PC-3 (cell line): ENCODE results near the gene AP3B1. TPM values are rescaled to one million over a fixed set of nuclear protein-coding genes. Genes with fewer than 3 reads are reported as not detected.

Experiments used
- ATAC-seq: fragments of 200-7000 bp; cut with Tn5 transposase; 2 replicates; pipeline ENCODE4 v1.9.1; 2020; ENCODE audit warnings: mild to moderate bottlenecking, moderate library complexity
- BruUV-seq: library from RNA; stranded (reverse); fragments of 400-500 nt; replicated peaks from 2 replicates; lab custom pipeline; 2021; lab: Mats Ljungman, UMichigan
- CTCF ChIA-PET: fragments of 300-600 bp; sonication (Branson Sonifier 250); formaldehyde crosslinking; loops from one replicate; lab custom pipeline; 2022; ENCODE audit warnings: antibody characterized with exemption; lab: Charles Lee
- POLR2A ChIA-PET: fragments of 300-600 bp; sonication (Branson Sonifier 250); formaldehyde crosslinking; loops from one replicate; lab custom pipeline; 2022; ENCODE audit warnings: antibody characterized with exemption; ENCODE audit not compliant: unreplicated experiment; lab: Charles Lee
- DNase-seq: peaks from one replicate; pipeline ENCODE4 v3.0.0-alpha.2; 2015
- H2AFZ ChIP-seq: fragments of 300-600 bp; sonication (generic); 2 replicates; pipeline ENCODE4 v1.6.0; 2016; ENCODE audit warnings: antibody characterized with exemption, low read length
- H3F3A ChIP-seq: fragments of 300-600 bp; sonication (generic); one replicate; pipeline ENCODE4 v1.6.0; 2017; ENCODE audit warnings: antibody characterized with exemption, low read length, control low read depth, mild to moderate bottlenecking; ENCODE audit not compliant: unreplicated experiment
- H3K27ac ChIP-seq: fragments of 300-600 bp; sonication (generic); 2 replicates; pipeline ENCODE4 v1.5.1; 2016; ENCODE audit warnings: mild to moderate bottlenecking, low read length
- H3K27me3 ChIP-seq: fragments of 300-600 bp; sonication (generic); 2 replicates; pipeline ENCODE4 v1.6.1; 2016; ENCODE audit warnings: low read length, mixed read lengths
- H3K36me3 ChIP-seq: fragments of 300-600 bp; sonication (generic); 2 replicates; pipeline ENCODE4 v1.6.1; 2016; ENCODE audit warnings: low read depth, mixed run types, low read length, mixed read lengths
- H3K4me1 ChIP-seq: fragments of 300-600 bp; sonication (generic); 2 replicates; pipeline ENCODE4 v1.5.1; 2016; ENCODE audit warnings: low read length; ENCODE audit not compliant: insufficient read depth
- H3K4me2 ChIP-seq: fragments of 300-600 bp; sonication (generic); 2 replicates; pipeline ENCODE4 v1.6.0; 2016; ENCODE audit warnings: low read length
- H3K4me3 ChIP-seq: fragments of 300-600 bp; sonication (generic); 2 replicates; pipeline ENCODE4 v1.5.1; 2016; ENCODE audit warnings: mild to moderate bottlenecking, low read length, mixed read lengths
- H3K79me2 ChIP-seq: fragments of 300-600 bp; sonication (generic); 2 replicates; pipeline ENCODE4 v1.6.1; 2017; ENCODE audit warnings: low read length, mixed read lengths
- H3K9ac ChIP-seq: fragments of 300-600 bp; sonication (generic); 2 replicates; pipeline ENCODE4 v1.6.0; 2016; ENCODE audit warnings: mild to moderate bottlenecking, low read length
- H3K9me2 ChIP-seq: fragments of 300-600 bp; sonication (generic); replicated peaks from 2 replicates; pipeline ENCODE4 v1.6.1; 2016; ENCODE audit warnings: mixed run types, low read length, mixed read lengths
- H3K9me3 ChIP-seq: fragments of 300-600 bp; sonication (generic); 2 replicates; pipeline ENCODE4 v1.6.1; 2016; ENCODE audit warnings: low read length, mixed read lengths
- H4K20me1 ChIP-seq: fragments of 300-600 bp; sonication (generic); 2 replicates; pipeline ENCODE4 v1.6.1; 2016; ENCODE audit warnings: low read length, mixed read lengths
- EZH2 ChIP-seq: fragments of 300-600 bp; sonication (generic); IDR thresholded peaks from one replicate; pipeline ENCODE4 v1.6.1; 2017; ENCODE audit warnings: antibody characterized with exemption, mild to moderate bottlenecking, low read length; ENCODE audit not compliant: unreplicated experiment
- EZH2phosphoT487 ChIP-seq: fragments of 300-600 bp; sonication (generic); IDR thresholded peaks from 2 replicates; pipeline ENCODE4 v1.6.1; 2018; ENCODE audit warnings: mild to moderate bottlenecking, antibody characterized with exemption, low read length, borderline replicate concordance
- intact Hi-C: fragments of 100-400 bp; cut with micrococcal nuclease; formaldehyde crosslinking; loops from 2 replicates; pipeline ENCODE4 v1.9.0; 2023
- total RNA-seq: library from RNA; depleted of rRNA; stranded (reverse); fragments of >200 nt; gene quantifications from 2 replicates; pipeline ENCODE4 v1.2.3, GENCODE V29; 2014
- TF ChIP-seq, protein P1 (sequence below): fragments of 300-600 bp; sonication (generic); conservative IDR thresholded peaks from 2 replicates; pipeline ENCODE4 v1.5.1; 2017; ENCODE audit warnings: antibody characterized with exemption, low read depth, mild to moderate bottlenecking, low read length

Gene AP3B1
- total RNA-seq, 1 experiment from 2014 or later, result 25.7 TPM

DNA sequence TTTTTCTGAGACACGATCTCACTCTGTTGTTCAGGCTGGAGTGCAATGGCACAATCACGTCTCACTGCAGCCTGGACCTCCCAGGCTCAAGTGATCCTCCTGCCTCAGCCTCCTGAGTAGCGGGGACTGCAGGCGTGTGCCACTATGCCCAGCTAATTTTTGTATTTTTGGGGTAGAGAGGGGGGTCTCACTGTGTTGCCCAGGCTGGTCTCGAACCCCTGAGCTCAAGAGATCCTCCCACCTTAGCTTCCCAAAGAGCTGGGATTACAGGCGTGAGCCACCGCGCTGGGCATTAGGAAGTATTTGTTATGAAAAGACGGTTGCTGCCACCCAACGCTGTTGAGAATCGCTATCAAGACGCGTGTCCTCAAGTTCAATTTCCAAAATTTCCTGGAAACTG is 337.4 kb downstream of the AP3B1 start:
- TF ChIP-seq, protein P1, sequence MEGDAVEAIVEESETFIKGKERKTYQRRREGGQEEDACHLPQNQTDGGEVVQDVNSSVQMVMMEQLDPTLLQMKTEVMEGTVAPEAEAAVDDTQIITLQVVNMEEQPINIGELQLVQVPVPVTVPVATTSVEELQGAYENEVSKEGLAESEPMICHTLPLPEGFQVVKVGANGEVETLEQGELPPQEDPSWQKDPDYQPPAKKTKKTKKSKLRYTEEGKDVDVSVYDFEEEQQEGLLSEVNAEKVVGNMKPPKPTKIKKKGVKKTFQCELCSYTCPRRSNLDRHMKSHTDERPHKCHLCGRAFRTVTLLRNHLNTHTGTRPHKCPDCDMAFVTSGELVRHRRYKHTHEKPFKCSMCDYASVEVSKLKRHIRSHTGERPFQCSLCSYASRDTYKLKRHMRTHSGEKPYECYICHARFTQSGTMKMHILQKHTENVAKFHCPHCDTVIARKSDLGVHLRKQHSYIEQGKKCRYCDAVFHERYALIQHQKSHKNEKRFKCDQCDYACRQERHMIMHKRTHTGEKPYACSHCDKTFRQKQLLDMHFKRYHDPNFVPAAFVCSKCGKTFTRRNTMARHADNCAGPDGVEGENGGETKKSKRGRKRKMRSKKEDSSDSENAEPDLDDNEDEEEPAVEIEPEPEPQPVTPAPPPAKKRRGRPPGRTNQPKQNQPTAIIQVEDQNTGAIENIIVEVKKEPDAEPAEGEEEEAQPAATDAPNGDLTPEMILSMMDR, result no peak
- no peak for TF ChIP-seq EZH2phosphoT487
- no peak for TF ChIP-seq EZH2
- no TSS peak for BruUV-seq
- Histone ChIP-seq H3F3A (no peaks in the 10 kb centered on the region), H3K4me2 (no peak overlapping the region), H3K79me2 (no peaks in the 10 kb centered on the region), H4K20me1 (no peaks in the 10 kb centered on the region), H3K27ac (no peak overlapping the region), H3K9me2 (no peaks in the 10 kb centered on the region), H3K9ac (no peak overlapping the region), H3K4me3 (no peak overlapping the region), H3K27me3 (no peaks in the 10 kb centered on the region), H3K4me1 (peaks cover 5% of the 10 kb centered on the region; the same call in 1 of the 2 replicates), H3K9me3 (no peaks in the 10 kb centered on the region), H2AFZ (no peak overlapping the region), H3K36me3 (no peaks in the 10 kb centered on the region)
- DNase-seq (no peak), ATAC-seq (no peak)
- ChIA-PET POLR2A (no interaction called here), CTCF (no interaction called here)
- intact Hi-C loops, result no loop called here

DNA sequence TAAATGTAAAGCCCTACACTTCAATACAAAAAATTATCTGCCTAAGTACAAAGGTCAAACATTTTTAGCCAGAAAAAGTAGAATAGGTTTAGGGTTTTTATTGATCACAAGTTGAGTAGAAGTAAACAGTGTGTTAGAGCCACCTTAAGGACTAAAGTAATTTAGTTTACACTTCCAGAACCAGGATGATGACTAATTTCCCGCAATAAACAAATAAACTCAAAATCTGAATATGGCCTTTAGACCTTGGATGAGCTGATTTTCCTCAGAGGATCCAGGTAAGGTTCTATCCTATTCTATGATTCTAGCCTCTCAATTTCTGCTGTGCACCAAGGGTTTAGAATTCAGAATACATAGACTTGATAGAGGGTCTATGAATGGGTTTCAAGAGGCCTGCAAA is 338.9 kb downstream of the AP3B1 start:
- no TSS peak for BruUV-seq
- Histone ChIP-seq H3K9ac (no peak overlapping the region), H2AFZ (no peak overlapping the region), H3K27ac (no peak overlapping the region), H3K4me2 (no peak overlapping the region), H4K20me1 (no peaks in the 10 kb centered on the region), H3K9me3 (no peaks in the 10 kb centered on the region), H3K4me3 (no peak overlapping the region), H3K27me3 (no peaks in the 10 kb centered on the region), H3K9me2 (no peaks in the 10 kb centered on the region), H3K4me1 (peaks cover 5% of the 10 kb centered on the region; the same call in 1 of the 2 replicates), H3K79me2 (no peaks in the 10 kb centered on the region), H3F3A (no peaks in the 10 kb centered on the region), H3K36me3 (no peaks in the 10 kb centered on the region)
- DNase-seq (no peak), ATAC-seq (no peak)
- ChIA-PET POLR2A (no interaction called here), CTCF (no interaction called here)
- intact Hi-C loops, result no loop called here
- TF ChIP-seq, protein P1, result no peak
- TF ChIP-seq EZH2 (no peak), EZH2phosphoT487 (no peak)

DNA sequence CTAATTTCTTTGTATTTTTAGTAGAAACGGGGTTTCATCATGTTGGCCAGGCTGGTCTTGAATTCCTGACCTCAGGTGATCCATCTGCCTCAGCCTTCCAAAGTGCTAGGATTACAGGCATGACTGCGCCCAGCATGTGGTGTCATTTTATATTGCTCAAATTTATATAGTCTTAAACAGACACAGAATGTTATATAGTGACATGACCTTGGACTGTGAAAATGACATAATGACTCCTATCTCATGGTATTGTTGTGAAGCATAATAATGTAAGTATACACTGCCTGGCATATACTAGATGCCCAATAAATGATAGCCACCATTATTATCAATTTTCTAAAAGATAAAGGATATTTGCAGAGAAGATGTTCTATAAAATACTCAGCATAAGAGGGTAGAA is 341.1 kb downstream of the AP3B1 start:
- Histone ChIP-seq H3K4me1 (peaks cover 5% of the 10 kb centered on the region; the same call in 1 of the 2 replicates), H3K27ac (no peak overlapping the region), H3K4me3 (no peak overlapping the region), H3K9me2 (no peaks in the 10 kb centered on the region), H3K9ac (no peak overlapping the region), H4K20me1 (no peaks in the 10 kb centered on the region), H3K27me3 (no peaks in the 10 kb centered on the region), H3K79me2 (no peaks in the 10 kb centered on the region), H3K4me2 (no peak overlapping the region), H3K9me3 (no peaks in the 10 kb centered on the region), H2AFZ (no peak overlapping the region), H3K36me3 (no peaks in the 10 kb centered on the region), H3F3A (no peaks in the 10 kb centered on the region)
- POLR2A ChIA-PET, result no interaction called here
- peak; percentile 11; the same call in 1 of the 2 replicates for ATAC-seq
- intact Hi-C loops, result loop anchor here (2.0 kb wide), 1 partner anchor 85 kb away; no protein-coding TSS in a partner anchor
- no TSS peak for BruUV-seq
- no peak for DNase-seq
- CTCF ChIA-PET, result no interaction called here
- TF ChIP-seq EZH2 (no peak), EZH2phosphoT487 (no peak)
- TF ChIP-seq, protein P1, result no peak
